ENCODE data around the gene TNPO2.

- TF ChIP-seq CTCF (IDR thresholded peaks at IDR 0.05) (no peak), EP300 (IDR thresholded peaks at IDR 0.05) (no peak), POLR2AphosphoS5 (IDR thresholded peaks at IDR 0.05) (peak; percentile 8 to 51), POLR2A (IDR thresholded peaks at IDR 0.05; ENCODE audit: low read depth) (no peak)
These were observed at the start of gene TNPO2 for GRCh38 chr19:12723641-12724426.

Data from esophagus muscularis mucosa (tissue), 4 donors.